ENCODE results near the gene SMARCA2.

DNA sequence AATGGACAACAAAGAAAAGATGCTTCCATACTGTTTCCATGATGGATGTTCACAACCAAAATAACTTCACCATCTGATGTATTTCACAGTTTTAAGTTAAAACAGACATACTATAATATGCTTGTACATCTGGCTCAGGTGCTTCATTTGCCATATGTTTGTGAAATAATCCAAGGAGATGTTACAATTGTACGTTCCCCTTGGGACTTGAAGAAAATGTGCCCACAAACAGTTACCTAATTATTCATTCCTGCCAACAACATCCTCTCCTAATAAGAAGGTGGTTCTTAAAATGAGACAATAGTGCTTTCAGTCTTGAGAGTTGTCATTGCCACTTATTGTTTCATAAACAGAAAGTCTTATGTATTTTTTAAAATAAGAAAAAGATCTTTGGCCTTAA, 33.1 kb upstream of the SMARCA2 start:
- TF ChIP-seq CTCF (IDR thresholded peaks at IDR 0.05) (no peak), POLR2A (IDR thresholded peaks at IDR 0.05) (no peak)

Data from thyroid gland (tissue), 4 donors.